ENCODE results near the gene MRO. TPM values are rescaled to one million over a fixed set of nuclear protein-coding genes. Genes with fewer than 3 reads are reported as not detected.

Gene MRO
- polyA plus RNA-seq, 2 of the 4 experiments (the other 2 are of a cell fraction): 0.31 to 0.39 TPM

- POLR2A ChIA-PET: no interaction called here
Measured at GRCh38 chr18:50788284-50788683, 31.5 kb downstream of the MRO start.

GRCh38 chr18:50786864-50787263 lies 33.0 kb downstream of the MRO start:
- CTCF ChIA-PET: interaction anchor here (0.5 to 0.7 kb wide), 2 partner anchors 28 to 203 kb away, joined by 3 read pairs; no protein-coding TSS in a partner anchor
- no peak for TF ChIP-seq FOSB (CRISPR knock-in tag; IDR thresholded peaks at IDR 0.05)
- TF ChIP-seq NFE2L2 (conservative IDR thresholded peaks at IDR 0.05; ENCODE audit: low read length): no peak
- no peak for TF ChIP-seq MAZ (IDR thresholded peaks at IDR 0.05; ENCODE audit: borderline replicate concordance, low read depth, low read length)
- TF ChIP-seq, protein P1, sequence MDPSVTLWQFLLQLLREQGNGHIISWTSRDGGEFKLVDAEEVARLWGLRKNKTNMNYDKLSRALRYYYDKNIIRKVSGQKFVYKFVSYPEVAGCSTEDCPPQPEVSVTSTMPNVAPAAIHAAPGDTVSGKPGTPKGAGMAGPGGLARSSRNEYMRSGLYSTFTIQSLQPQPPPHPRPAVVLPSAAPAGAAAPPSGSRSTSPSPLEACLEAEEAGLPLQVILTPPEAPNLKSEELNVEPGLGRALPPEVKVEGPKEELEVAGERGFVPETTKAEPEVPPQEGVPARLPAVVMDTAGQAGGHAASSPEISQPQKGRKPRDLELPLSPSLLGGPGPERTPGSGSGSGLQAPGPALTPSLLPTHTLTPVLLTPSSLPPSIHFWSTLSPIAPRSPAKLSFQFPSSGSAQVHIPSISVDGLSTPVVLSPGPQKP (IDR thresholded peaks at IDR 0.05; ENCODE audit: low read depth, low read length): no peak
- no peak for TF ChIP-seq POLR2AphosphoS2 (conservative IDR thresholded peaks at IDR 0.05; ENCODE audit: low read length)
- no peak for TF ChIP-seq PHF8 (IDR thresholded peaks at IDR 0.05; ENCODE audit: borderline replicate concordance, low read depth)
- no peak for TF ChIP-seq ZFP36 (IDR thresholded peaks at IDR 0.05; ENCODE audit: borderline replicate concordance, partially characterized antibody)
- TF ChIP-seq EHF (CRISPR knock-in tag; IDR thresholded peaks at IDR 0.05): no peak
- TF ChIP-seq, protein P2, sequence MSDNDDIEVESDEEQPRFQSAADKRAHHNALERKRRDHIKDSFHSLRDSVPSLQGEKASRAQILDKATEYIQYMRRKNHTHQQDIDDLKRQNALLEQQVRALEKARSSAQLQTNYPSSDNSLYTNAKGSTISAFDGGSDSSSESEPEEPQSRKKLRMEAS (IDR thresholded peaks at IDR 0.05): no peak
- no peak for TF ChIP-seq JUN (IDR thresholded peaks at IDR 0.05)
- no peak for TF ChIP-seq RARB (CRISPR knock-in tag; IDR thresholded peaks at IDR 0.05)
- TF ChIP-seq HOXA7 (CRISPR knock-in tag; IDR thresholded peaks at IDR 0.05): no peak
- TF ChIP-seq ZC3H11A (IDR thresholded peaks at IDR 0.05): no peak
- TF ChIP-seq, protein P3, sequence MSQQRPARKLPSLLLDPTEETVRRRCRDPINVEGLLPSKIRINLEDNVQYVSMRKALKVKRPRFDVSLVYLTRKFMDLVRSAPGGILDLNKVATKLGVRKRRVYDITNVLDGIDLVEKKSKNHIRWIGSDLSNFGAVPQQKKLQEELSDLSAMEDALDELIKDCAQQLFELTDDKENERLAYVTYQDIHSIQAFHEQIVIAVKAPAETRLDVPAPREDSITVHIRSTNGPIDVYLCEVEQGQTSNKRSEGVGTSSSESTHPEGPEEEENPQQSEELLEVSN (IDR thresholded peaks at IDR 0.05; ENCODE audit: borderline replicate concordance, low read depth): no peak
- no peak for TF ChIP-seq JUNB (IDR thresholded peaks at IDR 0.05)
- TF ChIP-seq POLR2A (IDR thresholded peaks at IDR 0.05; ENCODE audit: low read length): no peak
- TF ChIP-seq FOXS1 (CRISPR knock-in tag; IDR thresholded peaks at IDR 0.05): no peak

More at GRCh38 chr18:50788284-50788683, 31.5 kb downstream of the MRO start:
- Histone ChIP-seq H3K4me3 (no peak overlapping the region), H3K4me1 (no peaks in the 10 kb centered on the region), H3K9me3 (no peaks in the 10 kb centered on the region), H3K4me2 (no peak overlapping the region), H3K27ac (no peak overlapping the region)
- TF ChIP-seq, protein P3 (IDR thresholded peaks at IDR 0.05; ENCODE audit: borderline replicate concordance, low read depth): no peak
- TF ChIP-seq RARB (CRISPR knock-in tag; IDR thresholded peaks at IDR 0.05) (no peak), CBX2 (IDR thresholded peaks at IDR 0.05; ENCODE audit: borderline replicate concordance, low read depth) (no peak), POLR2A (IDR thresholded peaks at IDR 0.05; ENCODE audit: low read length) (no peak), BHLHE40 (IDR thresholded peaks at IDR 0.05; ENCODE audit: low read depth, low read length) (no peak), JUNB (IDR thresholded peaks at IDR 0.05) (no peak), MAFK (IDR thresholded peaks at IDR 0.05; ENCODE audit: partially characterized antibody) (no peak), NFE2L2 (conservative IDR thresholded peaks at IDR 0.05; ENCODE audit: low read length) (no peak), CEBPB (IDR thresholded peaks at IDR 0.05) (no peak), MYC (IDR thresholded peaks at IDR 0.05; ENCODE audit: borderline replicate concordance, low read length) (no peak), RFX5 (IDR thresholded peaks at IDR 0.05) (no peak), EHMT2 (IDR thresholded peaks at IDR 0.05; ENCODE audit: low read depth) (no peak), ZNF302 (CRISPR knock-in tag; IDR thresholded peaks at IDR 0.05) (no peak), FOXS1 (CRISPR knock-in tag; IDR thresholded peaks at IDR 0.05) (no peak)
- TF ChIP-seq, protein P1 (IDR thresholded peaks at IDR 0.05; ENCODE audit: low read depth, low read length): no peak
- TF ChIP-seq, protein P4, sequence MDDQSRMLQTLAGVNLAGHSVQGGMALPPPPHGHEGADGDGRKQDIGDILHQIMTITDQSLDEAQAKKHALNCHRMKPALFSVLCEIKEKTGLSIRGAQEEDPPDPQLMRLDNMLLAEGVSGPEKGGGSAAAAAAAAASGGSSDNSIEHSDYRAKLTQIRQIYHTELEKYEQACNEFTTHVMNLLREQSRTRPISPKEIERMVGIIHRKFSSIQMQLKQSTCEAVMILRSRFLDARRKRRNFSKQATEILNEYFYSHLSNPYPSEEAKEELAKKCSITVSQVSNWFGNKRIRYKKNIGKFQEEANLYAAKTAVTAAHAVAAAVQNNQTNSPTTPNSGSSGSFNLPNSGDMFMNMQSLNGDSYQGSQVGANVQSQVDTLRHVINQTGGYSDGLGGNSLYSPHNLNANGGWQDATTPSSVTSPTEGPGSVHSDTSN (IDR thresholded peaks at IDR 0.05): no peak
- FAIRE-seq: no peak
- WGBS (ENCODE audit: missing lambda C conversion rate): 47% methylated on average over 6 of the region's 6 CpGs
- no peak for ATAC-seq
- CTCF ChIA-PET: no interaction called here
- DNase-seq (ENCODE audit: low read depth in 1 of 2, low spot score in 1 of 2): no peak

More at GRCh38 chr18:50786864-50787263, 33.0 kb downstream of the MRO start:
- no peak for ATAC-seq
- Histone ChIP-seq H3K4me3 (no peak overlapping the region), H3K4me2 (no peak overlapping the region), H3K9me3 (no peaks in the 10 kb centered on the region), H3K4me1 (no peaks in the 10 kb centered on the region), H3K27ac (no peak overlapping the region)
- POLR2A ChIA-PET: no interaction called here
- no peak for DNase-seq (ENCODE audit: low read depth in 1 of 2, low spot score in 1 of 2)
- 68% methylated on average over 3 of the region's 3 CpGs for WGBS (ENCODE audit: missing lambda C conversion rate)
- FAIRE-seq: no peak

Measured in A549 (cell line).